NCI-H460 (cell line): Measurements from ENCODE around the gene SCARF2. TPM values are rescaled to one million over a fixed set of nuclear protein-coding genes. Genes with fewer than 3 reads are reported as not detected.
"Not testable (repeated sequence)": the region's sequence is repeated elsewhere in the genome, so short reads cannot be mapped to it uniquely, and the experiment has no call there.

Experiments
- DNase-seq: peaks from one replicate; pipeline ENCODE4 v3.0.0-alpha.2; 2016; ENCODE audit warnings: low read depth; ENCODE audit errors: extremely low read depth
- polyA plus RNA-seq: library from polyadenylated mRNA; depleted of rRNA; stranded (reverse); fragments of >200 nt; gene quantifications from 2 replicates; pipeline ENCODE4 v1.2.3, GENCODE V29; 2014; cell fraction: nucleus; rRNA removed
- total RNA-seq: library from RNA; depleted of rRNA; stranded (reverse); fragments of >200 nt; shearing (Covaris generic); gene quantifications from 2 replicates; pipeline ENCODE4 v1.2.3, GENCODE V29; 2014; rRNA removed

The SCARF2 gene
- total RNA-seq: 1.7 TPM in 2 replicates
- 6.7 and 6.9 TPM in 2 replicates for polyA plus RNA-seq

DNA sequence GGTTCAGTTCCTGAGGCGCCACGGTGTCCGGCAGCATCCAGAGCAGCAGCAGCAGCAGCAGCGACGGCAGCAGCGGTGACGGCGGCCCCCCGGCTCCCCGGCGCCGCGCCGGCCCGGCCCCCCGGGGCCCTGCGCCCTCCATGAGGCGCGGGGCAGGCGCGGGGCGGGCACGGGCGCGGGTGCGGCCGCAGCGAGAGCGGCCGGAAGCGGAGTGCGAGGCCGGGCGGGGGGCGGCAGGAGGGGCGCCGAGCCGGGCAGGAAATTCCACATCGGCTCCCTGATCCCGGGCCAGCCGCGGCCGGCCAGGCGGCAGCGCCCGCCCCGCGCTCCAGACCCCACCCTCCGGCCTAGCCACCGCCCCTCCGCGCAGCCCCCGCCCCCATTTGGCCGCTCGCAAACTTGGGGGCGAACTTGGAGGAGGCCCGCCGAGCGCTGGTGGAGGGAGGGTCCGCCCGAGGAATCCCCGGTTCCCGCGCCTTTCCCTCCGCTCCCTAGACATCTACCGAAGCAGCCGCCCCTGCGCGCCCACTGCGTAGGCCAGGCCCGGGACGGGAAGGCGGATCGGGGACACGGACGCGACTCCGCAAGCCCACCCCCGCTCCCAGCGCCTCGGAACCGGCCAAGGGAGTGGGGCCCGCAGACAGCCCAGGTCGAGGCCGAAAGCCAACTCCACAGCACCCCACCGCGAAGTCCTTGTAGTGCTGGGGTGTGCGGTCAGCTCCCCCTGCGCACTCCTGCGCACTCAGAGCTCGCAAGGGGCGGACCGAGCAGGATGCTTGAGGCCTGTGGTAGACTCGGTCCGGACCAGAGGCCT is at the start of gene SCARF2:
TSS of gene SCARF2 (minus strand) at position 213 of the 814 bp plus-strand sequence. CDS start at position 142, 71 bp downstream.
- DNase-seq: no peak

DNA sequence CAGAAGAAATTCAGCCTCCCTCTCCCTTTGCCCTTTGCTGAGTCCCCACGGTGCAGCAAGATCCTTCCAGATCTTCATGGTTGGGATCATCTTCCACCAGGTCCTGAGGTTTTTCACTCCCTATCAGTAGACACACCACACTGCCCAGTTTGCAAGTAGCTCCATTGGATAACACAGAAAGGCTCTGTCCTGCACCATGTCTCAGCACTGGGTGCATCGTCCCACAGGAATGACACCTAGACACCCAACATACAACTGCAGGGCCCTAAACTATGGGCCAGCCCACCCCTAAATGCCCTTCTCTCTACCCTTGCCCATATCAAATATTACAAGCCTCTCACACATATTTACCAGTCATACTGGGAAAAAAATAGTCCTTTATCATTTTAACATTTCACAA is 48.6 kb upstream of the SCARF2 start:
- DNase-seq: no peak

DNA sequence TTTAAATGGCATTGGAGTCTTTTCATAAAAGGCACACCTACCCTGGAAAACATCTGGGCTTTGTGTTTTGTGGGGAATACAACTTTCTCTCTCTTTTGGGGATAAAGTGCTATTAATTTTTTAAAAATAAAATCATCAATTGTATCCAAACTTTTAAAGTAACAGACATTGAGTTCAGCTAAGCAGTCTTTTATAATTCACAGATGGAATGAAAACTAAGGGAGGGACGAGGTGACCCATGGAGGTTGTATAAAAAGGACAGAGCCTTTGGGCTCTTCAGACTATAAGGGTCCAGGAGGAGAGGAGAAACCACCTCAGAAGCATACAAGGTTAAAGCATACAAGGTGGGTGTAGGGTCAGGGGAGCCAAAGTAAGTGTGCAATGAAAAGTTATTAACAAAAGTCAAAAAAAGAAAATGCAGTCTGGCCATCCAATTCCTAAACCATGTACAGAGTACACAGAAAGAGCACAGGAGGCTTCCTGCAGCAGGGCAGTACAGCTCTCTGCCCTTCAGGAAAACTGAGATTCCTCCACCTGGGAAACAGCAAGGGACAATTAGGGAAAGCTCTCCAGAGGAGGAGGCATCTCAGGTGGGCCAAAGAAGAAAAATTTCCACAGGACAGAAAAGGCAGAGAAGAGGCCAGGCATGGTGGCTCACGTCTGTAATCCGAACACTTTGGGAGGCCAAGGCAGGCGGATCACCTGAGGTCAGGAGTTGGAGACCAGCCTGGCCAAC is 47.5 kb upstream of the SCARF2 start:
- DNase-seq: no peak

- DNase-seq: no peak
Measured at GRCh38 chr22:20483771-20484170, 46.1 kb upstream of the SCARF2 start.

DNA sequence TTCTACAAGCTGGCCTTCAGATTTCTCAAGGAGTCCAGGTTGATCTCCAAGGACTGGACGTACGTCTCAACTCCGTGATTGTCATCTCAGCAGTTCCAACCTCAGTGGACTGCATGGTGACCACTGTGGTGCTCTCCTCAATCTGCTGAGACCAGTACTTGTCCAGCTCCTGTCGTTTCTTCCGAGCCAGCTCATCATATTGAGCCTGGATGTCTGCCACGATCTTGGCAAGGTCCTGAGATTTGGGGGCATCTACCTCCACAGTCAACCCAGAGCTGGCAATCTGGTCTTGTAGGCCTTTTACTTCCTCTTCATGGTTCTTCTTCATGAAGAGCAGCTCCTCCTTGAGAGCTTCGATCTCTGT is 45.5 kb upstream of the SCARF2 start:
- not testable (repeated sequence) for DNase-seq

- no peak for DNase-seq
Measured at GRCh38 chr22:20479612-20480196, 42.1 kb upstream of the SCARF2 start.

GRCh38 chr22:20478059-20478458 is 40.4 kb upstream of the SCARF2 start:
- DNase-seq: not testable (repeated sequence)

GRCh38 chr22:20475569-20475968 is 37.9 kb upstream of the SCARF2 start:
- not testable (repeated sequence) for DNase-seq

DNA sequence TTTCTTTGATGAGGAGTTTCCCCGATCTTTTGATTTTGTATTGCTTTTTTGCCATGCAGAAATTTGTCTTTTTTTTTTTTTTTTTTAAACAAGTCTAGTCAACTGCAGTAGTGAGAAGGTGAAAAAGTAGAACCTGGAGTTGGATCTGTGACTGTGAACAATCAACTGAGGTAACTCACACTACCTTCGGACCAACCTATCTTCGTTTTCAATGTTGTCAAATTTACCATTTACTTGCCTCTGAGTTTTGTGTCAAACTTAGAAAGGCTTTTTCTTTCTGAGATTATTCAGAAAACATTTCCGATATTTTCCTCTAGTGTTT is 37.5 kb upstream of the SCARF2 start:
- DNase-seq: no peak

DNA sequence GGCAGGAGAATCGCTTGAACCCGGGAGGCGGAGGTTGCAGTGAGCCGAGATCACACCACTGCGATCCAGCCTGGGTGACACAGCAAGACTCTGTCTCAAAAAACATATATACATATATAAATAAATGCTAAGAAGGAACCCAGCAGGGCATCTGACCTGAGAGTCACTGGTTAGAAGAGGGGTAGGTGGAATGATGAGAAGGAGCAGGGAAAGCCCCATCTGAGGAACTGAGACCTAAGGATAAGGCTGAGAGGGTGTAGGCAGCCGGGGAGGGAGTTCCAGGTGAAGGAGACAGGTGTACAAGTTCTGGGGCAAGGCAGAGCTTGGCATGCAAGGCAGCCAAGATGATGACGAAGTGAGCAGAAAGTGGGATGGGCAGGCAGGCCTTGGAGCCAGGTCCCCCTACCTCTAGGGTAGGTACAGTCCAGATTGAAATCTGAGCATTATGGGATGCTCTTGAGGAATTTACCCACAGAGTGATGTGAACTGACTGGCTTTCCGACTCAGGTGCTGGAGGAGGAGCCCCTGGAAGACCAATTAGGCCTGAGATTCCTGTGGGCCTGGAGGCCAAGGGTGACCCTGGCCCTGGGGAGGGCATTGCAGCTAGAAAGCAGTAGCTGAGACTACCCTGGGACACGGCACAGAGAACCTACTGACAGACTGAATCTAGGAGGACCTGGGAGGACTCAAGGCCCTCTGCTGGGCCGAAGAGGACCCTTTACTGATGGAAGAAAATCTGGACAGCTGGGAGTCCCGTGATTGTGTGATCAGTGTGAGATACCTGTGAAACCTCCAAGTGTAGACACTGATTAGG is 35.2 kb upstream of the SCARF2 start:
- DNase-seq: no peak

DNA sequence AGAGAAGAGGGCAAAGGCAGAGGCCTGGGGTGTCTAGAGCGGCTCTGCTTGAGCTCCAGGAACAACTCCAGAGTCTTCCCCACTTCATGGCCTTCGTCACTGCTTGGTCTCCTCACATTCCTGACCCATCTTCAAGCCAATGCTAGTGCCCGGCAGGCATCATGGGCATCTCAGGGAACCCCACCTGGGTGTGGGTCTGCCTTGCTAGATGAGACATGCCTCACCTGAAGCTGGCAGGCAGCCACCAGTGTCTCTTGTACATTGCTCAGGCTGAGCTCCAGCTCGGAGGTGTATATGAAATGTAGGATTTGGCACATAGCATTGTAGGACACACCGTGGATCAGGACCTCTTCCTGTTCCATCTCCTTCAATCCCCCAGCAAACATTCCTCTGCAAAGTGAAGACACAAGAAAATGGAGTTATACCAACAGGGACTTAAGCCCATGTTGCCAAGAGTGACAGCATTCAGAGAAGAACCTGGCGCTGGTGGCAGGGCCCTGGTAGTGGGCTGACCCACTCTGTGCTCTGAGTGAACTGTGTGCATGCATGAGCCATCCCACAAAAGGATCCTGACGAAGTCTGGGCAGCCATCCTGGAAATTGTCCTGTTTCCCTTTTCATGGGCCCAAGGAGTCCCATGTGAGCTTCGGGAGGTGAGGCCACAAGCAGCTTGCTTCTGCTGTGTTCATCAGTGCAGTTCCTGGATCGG is 33.7 kb upstream of the SCARF2 start:
- no peak for DNase-seq

GRCh38 chr22:20470525-20470924 is 32.9 kb upstream of the SCARF2 start:
- DNase-seq: not testable (repeated sequence)

DNA sequence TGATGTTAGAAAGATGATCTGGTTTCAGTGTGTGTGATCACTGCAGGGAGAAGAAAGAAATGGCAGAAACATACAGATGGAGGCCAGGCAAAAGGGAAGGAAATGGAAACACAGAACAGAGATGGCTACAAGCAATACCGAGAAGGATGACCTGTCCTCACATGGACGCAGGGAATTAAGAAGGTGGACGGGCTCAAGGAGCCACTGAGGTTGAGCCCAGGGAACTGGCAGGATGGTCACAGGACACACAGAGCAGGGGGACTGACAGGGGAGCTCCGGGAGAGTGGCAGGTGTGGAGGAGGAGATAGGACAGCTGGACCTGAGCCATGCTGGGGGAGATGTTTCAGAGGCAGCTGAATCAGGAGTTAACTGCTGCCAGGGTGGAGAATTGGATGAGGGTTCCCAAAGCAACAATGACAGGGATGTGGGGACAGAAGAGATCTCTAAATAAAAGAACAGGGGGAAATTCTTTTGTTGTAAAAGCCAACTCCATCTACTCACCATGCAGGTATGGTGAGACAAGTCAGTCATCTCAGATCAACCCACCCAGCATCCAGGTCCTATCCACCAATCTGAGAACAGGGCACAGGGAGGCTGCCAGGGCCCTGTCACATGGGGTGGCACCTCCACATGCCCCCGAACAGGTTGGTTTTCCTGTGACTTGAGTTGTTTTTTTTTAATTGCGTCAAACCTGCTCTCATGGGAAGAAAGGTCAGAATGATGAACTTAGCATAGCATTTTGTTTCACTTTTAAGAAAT is 31.7 kb upstream of the SCARF2 start:
- DNase-seq: no peak

DNA sequence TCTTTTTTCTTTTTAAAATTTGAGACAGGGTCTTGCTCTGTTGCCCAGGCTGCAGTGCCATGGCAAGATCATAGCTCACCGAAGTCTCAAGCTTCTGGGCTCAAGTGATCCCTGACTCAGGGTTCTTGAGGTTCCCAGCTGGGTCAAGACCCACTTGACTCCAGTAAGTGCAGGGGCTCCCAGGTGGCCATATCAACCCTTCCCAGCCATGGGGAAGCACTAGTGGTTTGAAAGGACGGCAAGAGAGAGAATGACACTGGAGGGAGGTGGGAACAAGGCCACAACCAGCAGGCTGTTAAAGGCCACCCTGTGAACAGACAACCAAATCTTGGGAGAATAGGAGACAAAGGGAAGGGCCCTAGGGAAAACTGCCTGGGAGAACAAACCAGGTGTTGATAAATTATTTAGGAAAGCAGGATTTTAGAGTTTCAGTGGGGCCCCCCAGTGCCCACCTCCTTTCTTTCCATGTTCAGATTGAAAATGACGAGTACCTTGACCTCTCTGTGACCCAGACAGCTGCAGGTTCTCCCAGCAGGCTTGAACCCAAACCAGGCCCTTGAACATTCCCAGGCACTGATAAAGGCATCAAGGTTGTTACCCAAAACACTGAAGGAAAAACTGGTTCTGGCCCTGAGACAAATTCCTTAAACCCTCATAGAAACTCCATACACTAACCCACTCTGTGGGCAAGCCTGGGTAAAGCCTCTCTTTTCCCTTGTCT is 29.2 kb upstream of the SCARF2 start:
- DNase-seq: no peak

- no peak for DNase-seq
Measured at GRCh38 chr22:20465759-20466077, 28.1 kb upstream of the SCARF2 start.

DNA sequence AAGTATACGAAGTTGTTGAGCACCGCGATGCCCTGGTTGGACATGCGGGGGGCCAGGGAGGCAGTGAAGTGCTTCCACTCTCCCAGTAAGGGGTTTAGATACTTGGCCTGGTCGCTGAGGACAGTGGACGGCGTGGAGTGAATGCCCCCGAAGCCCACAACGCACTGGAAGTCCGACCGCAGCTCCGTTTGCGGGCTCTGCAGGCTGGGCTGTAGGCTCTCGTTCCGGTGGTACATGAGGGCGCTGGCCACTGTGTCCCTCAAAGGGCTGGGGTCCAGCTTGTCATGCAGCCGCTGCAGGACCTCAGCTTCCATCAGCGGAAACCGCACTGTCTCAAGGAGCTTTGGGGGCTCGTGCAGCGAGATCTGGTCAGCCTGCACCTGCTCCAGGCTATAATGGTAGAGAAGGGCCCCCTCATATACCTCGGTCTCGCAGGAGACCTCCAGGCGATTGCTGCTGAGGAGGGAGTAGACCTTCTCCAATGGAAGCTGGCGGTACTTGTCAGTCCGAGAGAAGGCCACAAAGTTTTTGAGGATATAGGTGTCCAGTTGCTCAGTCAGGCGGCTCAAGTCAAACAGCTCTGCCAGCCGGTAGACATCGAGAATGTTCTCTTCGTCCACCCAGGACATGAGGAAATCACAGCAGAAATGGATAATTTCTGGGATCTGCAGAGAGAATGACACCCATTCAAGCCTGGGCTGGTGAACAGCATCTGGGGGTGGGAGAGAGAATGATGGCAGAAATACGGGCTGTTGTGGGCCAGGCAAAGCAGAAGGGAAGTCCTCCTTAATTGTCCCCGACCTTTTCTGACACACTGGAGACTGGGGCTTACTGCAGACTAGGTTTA is 27.5 kb upstream of the SCARF2 start:
- no peak for DNase-seq

GRCh38 chr22:20464096-20464614 is 26.5 kb upstream of the SCARF2 start:
- DNase-seq: no peak
